Measurements from ENCODE around the gene PRMT7. TPM values are rescaled to one million over a fixed set of nuclear protein-coding genes. Genes with fewer than 3 reads are reported as not detected.

PRMT7 gene
- total and polyA plus RNA-seq, 2 of the 8 experiments (the other 6 are each of a cell fraction or from before 2014, with no cell fraction given): 48.2 to 49.3 TPM

DNA sequence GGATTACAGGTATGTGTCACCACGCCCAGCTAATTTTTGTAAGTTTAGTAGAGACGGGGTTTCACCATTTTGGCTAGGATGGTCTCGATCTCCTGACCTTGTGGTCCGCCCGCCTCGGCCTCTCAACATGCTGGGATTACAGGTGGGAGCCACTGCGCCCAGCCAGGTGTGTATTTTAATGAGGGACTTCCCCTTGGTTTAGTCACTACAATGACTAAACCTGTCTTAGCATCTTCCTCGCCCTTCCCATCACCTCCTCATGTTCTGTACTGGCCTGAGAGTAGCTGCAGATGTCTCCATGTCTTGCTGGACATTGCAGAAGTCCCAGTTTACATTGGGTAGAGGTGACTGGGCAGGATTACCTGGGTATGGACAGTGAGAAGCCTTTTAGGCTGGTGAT lies 36.9 kb upstream of the PRMT7 start:
- no peaks in the 10 kb centered on the region for H4K20me1 ChIP-seq (replicated peaks in 1 of 2; ENCODE audit: control insufficient read depth in 1 of 2, insufficient read depth in 2 of 2, low read length in 2 of 2)
- no peak overlapping the region for H2BK20ac ChIP-seq (ENCODE audit: low read length)
- H3K79me2 ChIP-seq (ENCODE audit: control insufficient read depth in 1 of 2, insufficient read depth in 2 of 2, low read length in 2 of 2): peaks cover 0 to 18% of the 10 kb centered on the region in 2 experiments; a peak in 2 of 4 replicates
- no peak overlapping the region for H2BK12ac ChIP-seq (ENCODE audit: low read depth, low read length)
- H3K14ac ChIP-seq (ENCODE audit: insufficient read length): no peak overlapping the region
- no peak overlapping the region for H3K56ac ChIP-seq (replicated peaks; ENCODE audit: insufficient read length, low read depth, low read length)
- H3K4me3 ChIP-seq (ENCODE audit: extremely low read depth in 1 of 4, insufficient read depth in 2 of 4, low read depth in 3 of 4, low read length in 4 of 4): no peak overlapping the region
- no peak overlapping the region for H4K8ac ChIP-seq (ENCODE audit: extremely low read depth, insufficient read depth, low read length)
- H3K4me2 ChIP-seq (ENCODE audit: insufficient read depth in 1 of 2, low read depth in 2 of 2, low read length in 2 of 2): no peak overlapping the region
- H3K4me1 ChIP-seq (replicated peaks in 1 of 4; ENCODE audit: control insufficient read depth in 3 of 4, insufficient read depth in 4 of 4, low read length in 3 of 4): no peaks in the 10 kb centered on the region
- no peak overlapping the region for H3K27ac ChIP-seq (ENCODE audit: low read depth, low read length)
- H3K79me1 ChIP-seq (ENCODE audit: low read depth, low read length): peaks cover 12% of the 10 kb centered on the region
- H3K23ac ChIP-seq (ENCODE audit: insufficient read length): no peak overlapping the region
- DNase-seq (ENCODE audit: low read depth in 1 of 2, low spot score in 2 of 2) (no peak), FAIRE-seq (no peak)
- no peak overlapping the region for H2AK5ac ChIP-seq (ENCODE audit: low read depth, low read length)
- ChIA-PET CTCF (ENCODE audit: partially characterized antibody) (interaction anchor here (0.5 to 8.5 kb wide), 7 partner anchors 10 to 379 kb away, joined by 3 to 63 read pairs (median 4); partner anchors contain the start of gene SLC7A6), POLR2A (ENCODE audit: partially characterized antibody) (no interaction called here)
- no peak overlapping the region for H2BK120ac ChIP-seq (replicated peaks; ENCODE audit: low read depth, low read length)
- WGBS, 2 experiments (ENCODE audit: extremely low coverage in 1 of 2, insufficient coverage in 1 of 2, insufficient read length in 1 of 2, insufficient replicate concordance in 2 of 2, low coverage in 1 of 2, low lambda C conversion rate in 2 of 2, missing lambda C conversion rate in 1 of 2): 93% methylated on average over 8 of the region's 8 CpGs; no CpG with 5 or more reads in 1 of the 2 experiments
- no peak overlapping the region for H4K5ac ChIP-seq (ENCODE audit: insufficient read length, low read depth, low read length)
- no peak overlapping the region for H2BK15ac ChIP-seq (ENCODE audit: low read length)
- no peaks in the 10 kb centered on the region for H3K9me3 ChIP-seq (ENCODE audit: insufficient read depth in 2 of 2, low read depth in 1 of 2, low read length in 1 of 2)
- no peaks in the 10 kb centered on the region for H3K23me2 ChIP-seq (ENCODE audit: low read depth, low read length)
- H3K36me3 ChIP-seq (ENCODE audit: control insufficient read depth in 2 of 4, insufficient read depth in 4 of 4, low read length in 3 of 4): peaks cover 0 to 2% (median 0%) of the 10 kb centered on the region in 4 experiments; a peak in 2 of 8 replicates
- no peak overlapping the region for H4K91ac ChIP-seq (replicated peaks; ENCODE audit: insufficient read length, low read length)
- H3K9ac ChIP-seq (replicated peaks in 1 of 4; ENCODE audit: extremely low read depth in 1 of 4, low read depth in 3 of 4, low read length in 3 of 4): no peak overlapping the region
- no peak overlapping the region for H3K4ac ChIP-seq (replicated peaks; ENCODE audit: insufficient read length, low read depth, low read length)
- no peaks in the 10 kb centered on the region for H3K27me3 ChIP-seq (replicated peaks in 1 of 4; ENCODE audit: control insufficient read depth in 3 of 4, extremely low read depth in 1 of 4, insufficient read depth in 3 of 4, low read length in 3 of 4)
- no peak overlapping the region for H2BK5ac ChIP-seq (ENCODE audit: low read depth, low read length)
- H3K18ac ChIP-seq (ENCODE audit: extremely low read depth, low read length): no peak overlapping the region
- no peak overlapping the region for H2AFZ ChIP-seq (ENCODE audit: low read length)
